ENCODE data around the gene COG3.
A peak's percentile ranks its signal among the peaks of the same experiment; 100 is the strongest.

Gene COG3

GRCh38 chr13:45447050-45447661 is 17.6 kb upstream of the COG3 start:
- no peak overlapping the region for H3K4me3 ChIP-seq (ENCODE audit: low read depth, low read length)

GRCh38 chr13:45448965-45449559 is 15.7 kb upstream of the COG3 start:
- no peak overlapping the region for H3K4me3 ChIP-seq (ENCODE audit: low read depth, low read length)

- H3K4me3 ChIP-seq (ENCODE audit: low read depth, low read length): no peak overlapping the region
These were observed 13.5 kb upstream of the COG3 start for GRCh38 chr13:45451282-45451681.

GRCh38 chr13:45454204-45454603 is 10.5 kb upstream of the COG3 start:
- no peak overlapping the region for H3K4me3 ChIP-seq (ENCODE audit: low read depth, low read length)

GRCh38 chr13:45456196-45456972 is 8.4 kb upstream of the COG3 start:
- no peak overlapping the region for H3K4me3 ChIP-seq (ENCODE audit: low read depth, low read length)

GRCh38 chr13:45464141-45464686 is 525 bp upstream of the COG3 start:
- H3K4me3 ChIP-seq (ENCODE audit: low read depth, low read length): peak overlapping the region; percentile 92

GRCh38 chr13:45466359-45466758 is 1.6 kb downstream of the COG3 start:
- H3K4me3 ChIP-seq (ENCODE audit: low read depth, low read length): no peak overlapping the region

- H3K4me3 ChIP-seq (ENCODE audit: low read depth, low read length): no peak overlapping the region
These were observed 3.9 kb downstream of the COG3 start for GRCh38 chr13:45468635-45469034.

GRCh38 chr13:45472171-45472705 is 7.5 kb downstream of the COG3 start:
- no peak overlapping the region for H3K4me3 ChIP-seq (ENCODE audit: low read depth, low read length)

- no peak overlapping the region for H3K4me3 ChIP-seq (ENCODE audit: low read depth, low read length)
These were observed 8.9 kb downstream of the COG3 start for GRCh38 chr13:45473627-45474026.

GRCh38 chr13:45474584-45475454 is 10.1 kb downstream of the COG3 start:
- H3K4me3 ChIP-seq (ENCODE audit: low read depth, low read length): no peak overlapping the region

- no peak overlapping the region for H3K4me3 ChIP-seq (ENCODE audit: low read depth, low read length)
These were observed 14.9 kb downstream of the COG3 start for GRCh38 chr13:45479661-45480060.

GRCh38 chr13:45481688-45482087 is 16.9 kb downstream of the COG3 start:
- no peak overlapping the region for H3K4me3 ChIP-seq (ENCODE audit: low read depth, low read length)

GRCh38 chr13:45482571-45483173 is 17.9 kb downstream of the COG3 start:
- H3K4me3 ChIP-seq (ENCODE audit: low read depth, low read length): no peak overlapping the region

- H3K4me3 ChIP-seq (ENCODE audit: low read depth, low read length): no peak overlapping the region
These were observed 22.9 kb downstream of the COG3 start for GRCh38 chr13:45487604-45488003.

GRCh38 chr13:45490068-45490467 is 25.3 kb downstream of the COG3 start:
- H3K4me3 ChIP-seq (ENCODE audit: low read depth, low read length): no peak overlapping the region

GRCh38 chr13:45492538-45492937 is 27.8 kb downstream of the COG3 start:
- no peak overlapping the region for H3K4me3 ChIP-seq (ENCODE audit: low read depth, low read length)

- no peak overlapping the region for H3K4me3 ChIP-seq (ENCODE audit: low read depth, low read length)
These were observed 32.2 kb downstream of the COG3 start for GRCh38 chr13:45496942-45497341.

GRCh38 chr13:45500492-45501174 is 35.9 kb downstream of the COG3 start:
- no peak overlapping the region for H3K4me3 ChIP-seq (ENCODE audit: low read depth, low read length)

- H3K4me3 ChIP-seq (ENCODE audit: low read depth, low read length): no peak overlapping the region
These were observed 36.4 kb downstream of the COG3 start for GRCh38 chr13:45501175-45501526.
